ENCODE data around the gene ZNF618. TPM values are rescaled to one million over a fixed set of nuclear protein-coding genes. Genes with fewer than 3 reads are reported as not detected.

Gene ZNF618
- total and polyA plus RNA-seq, 2 experiments from 2014 or later: 10.2 to 14.0 TPM

GRCh38 chr9:114006931-114007691 is 131.0 kb downstream of the ZNF618 start:
- WGBS (ENCODE audit: low lambda C conversion rate, missing lambda C conversion rate): 92% methylated on average over 10 of the region's 10 CpGs
- H3K27ac ChIP-seq: no peak overlapping the region
- H4K20me1 ChIP-seq (ENCODE audit: insufficient read depth, poor library complexity, severe bottlenecking): no peaks in the 10 kb centered on the region
- H3K27me3 ChIP-seq: no peaks in the 10 kb centered on the region
- TF ChIP-seq EZH2 (IDR thresholded peaks at IDR 0.05; ENCODE audit: borderline replicate concordance) (no peak), CTCF (IDR thresholded peaks at IDR 0.05; ENCODE audit: poor library complexity) (no peak), EZH2phosphoT487 (IDR thresholded peaks at IDR 0.05; ENCODE audit: low read depth, severe bottlenecking, unreplicated experiment) (no peak)
- H3K4me1 ChIP-seq (ENCODE audit: insufficient read depth): peaks cover 4% of the 10 kb centered on the region
- H3K4me3 ChIP-seq: no peak overlapping the region
- H3K4me2 ChIP-seq: no peak overlapping the region
- H2AFZ ChIP-seq: no peak overlapping the region
- H3K9me2 ChIP-seq (replicated peaks; ENCODE audit: insufficient read depth): no peaks in the 10 kb centered on the region
- no peaks in the 10 kb centered on the region for H3K79me2 ChIP-seq
- no peaks in the 10 kb centered on the region for H3K36me3 ChIP-seq (replicated peaks; ENCODE audit: insufficient read depth, low read depth)
- H3K9me3 ChIP-seq (ENCODE audit: low read depth): no peaks in the 10 kb centered on the region
- DNase-seq (ENCODE audit: low spot score): no peak

GRCh38 chr9:114007991-114008666 is 132.0 kb downstream of the ZNF618 start:
- Histone ChIP-seq H3K4me2 (no peak overlapping the region), H3K27ac (no peak overlapping the region), H3K36me3 (replicated peaks; ENCODE audit: insufficient read depth, low read depth) (no peaks in the 10 kb centered on the region), H4K20me1 (ENCODE audit: insufficient read depth, poor library complexity, severe bottlenecking) (no peaks in the 10 kb centered on the region), H3K4me1 (ENCODE audit: insufficient read depth) (peaks cover 4% of the 10 kb centered on the region), H3K9me2 (replicated peaks; ENCODE audit: insufficient read depth) (no peaks in the 10 kb centered on the region), H3K9me3 (ENCODE audit: low read depth) (no peaks in the 10 kb centered on the region), H3K4me3 (no peak overlapping the region), H3K79me2 (no peaks in the 10 kb centered on the region), H3K27me3 (no peaks in the 10 kb centered on the region), H2AFZ (no peak overlapping the region)
- no peak for TF ChIP-seq EZH2 (IDR thresholded peaks at IDR 0.05; ENCODE audit: borderline replicate concordance)
- no peak for TF ChIP-seq CTCF (IDR thresholded peaks at IDR 0.05; ENCODE audit: poor library complexity)
- no peak for TF ChIP-seq EZH2phosphoT487 (IDR thresholded peaks at IDR 0.05; ENCODE audit: low read depth, severe bottlenecking, unreplicated experiment)
- no peak for DNase-seq (ENCODE audit: low spot score)
- 91% methylated on average over 17 of the region's 18 CpGs for WGBS (ENCODE audit: low lambda C conversion rate, missing lambda C conversion rate)

GRCh38 chr9:114008667-114009410 is 132.7 kb downstream of the ZNF618 start:
- no peak for TF ChIP-seq EZH2phosphoT487 (IDR thresholded peaks at IDR 0.05; ENCODE audit: low read depth, severe bottlenecking, unreplicated experiment)
- no peak for TF ChIP-seq EZH2 (IDR thresholded peaks at IDR 0.05; ENCODE audit: borderline replicate concordance)
- Histone ChIP-seq H3K9me3 (ENCODE audit: low read depth) (no peaks in the 10 kb centered on the region), H3K9me2 (replicated peaks; ENCODE audit: insufficient read depth) (no peaks in the 10 kb centered on the region), H3K4me1 (ENCODE audit: insufficient read depth) (no peaks in the 10 kb centered on the region), H3K27me3 (no peaks in the 10 kb centered on the region), H2AFZ (no peak overlapping the region), H3K27ac (no peak overlapping the region), H3K4me2 (no peak overlapping the region), H3K4me3 (no peak overlapping the region), H3K79me2 (no peaks in the 10 kb centered on the region), H3K36me3 (replicated peaks; ENCODE audit: insufficient read depth, low read depth) (no peaks in the 10 kb centered on the region), H4K20me1 (ENCODE audit: insufficient read depth, poor library complexity, severe bottlenecking) (no peaks in the 10 kb centered on the region)
- DNase-seq (ENCODE audit: low spot score): no peak
- 92% methylated on average over 9 of the region's 9 CpGs for WGBS (ENCODE audit: low lambda C conversion rate, missing lambda C conversion rate)
